ENCODE results near the gene ZNF768.

The ZNF768 gene

GRCh38 chr16:30565526-30565925 is 39.2 kb upstream of the ZNF768 start:
- Histone ChIP-seq H3K4me1 (ENCODE audit: control insufficient read depth, insufficient read depth, low read length) (peaks cover 6% of the 10 kb centered on the region), H3K27me3 (ENCODE audit: control insufficient read depth, insufficient read depth, low read length) (no peaks in the 10 kb centered on the region), H3K9me3 (ENCODE audit: control insufficient read depth, low read length) (no peaks in the 10 kb centered on the region), H3K9ac (ENCODE audit: low read length) (no peak overlapping the region), H3K4me3 (ENCODE audit: low read length) (no peak overlapping the region), H3K36me3 (ENCODE audit: control insufficient read depth, insufficient read depth, low read length) (no peaks in the 10 kb centered on the region)

GRCh38 chr16:30562021-30562420 is 35.7 kb upstream of the ZNF768 start:
- Histone ChIP-seq H3K36me3 (ENCODE audit: control insufficient read depth, insufficient read depth, low read length) (no peaks in the 10 kb centered on the region), H3K9ac (ENCODE audit: low read length) (no peak overlapping the region), H3K27me3 (ENCODE audit: control insufficient read depth, insufficient read depth, low read length) (no peaks in the 10 kb centered on the region), H3K4me1 (ENCODE audit: control insufficient read depth, insufficient read depth, low read length) (peaks cover 17% of the 10 kb centered on the region), H3K9me3 (ENCODE audit: control insufficient read depth, low read length) (no peaks in the 10 kb centered on the region), H3K4me3 (ENCODE audit: low read length) (no peak overlapping the region)

DNA sequence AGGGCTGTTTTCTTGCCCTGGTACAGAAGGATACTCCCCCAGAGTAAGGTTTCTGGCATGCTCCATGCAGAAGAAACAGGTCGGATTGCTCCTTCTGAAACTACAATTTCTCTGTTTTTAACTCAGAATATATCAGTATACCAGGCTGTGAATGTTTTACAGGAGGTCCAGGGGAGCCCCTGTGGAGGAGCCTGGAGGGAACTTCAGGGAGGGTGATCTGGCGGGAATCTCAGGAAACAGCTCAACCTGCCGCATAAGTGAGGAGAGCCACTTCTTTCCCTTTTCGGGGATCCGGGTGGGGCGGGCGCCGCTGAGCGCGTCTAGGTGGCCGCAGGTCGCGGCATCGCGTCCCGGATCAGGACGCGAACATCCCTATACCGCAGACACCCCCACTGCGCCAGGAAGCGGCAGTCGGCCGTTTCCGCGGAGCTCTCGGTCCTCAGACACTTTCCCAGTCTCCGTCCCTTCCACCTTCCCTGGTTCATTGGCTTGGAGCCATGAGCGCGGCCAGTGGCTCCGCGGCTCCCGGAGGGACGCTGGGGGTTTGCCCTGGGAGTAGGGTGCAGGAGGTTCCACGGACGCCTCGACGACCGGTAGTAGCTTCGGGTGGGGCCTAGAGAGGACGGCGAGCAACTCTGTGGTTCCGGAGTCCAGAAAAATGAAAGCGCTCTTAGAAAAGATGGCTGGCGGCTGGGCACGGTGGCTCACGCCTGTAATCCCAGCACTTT is 34.9 kb upstream of the ZNF768 start:
- H3K4me1 ChIP-seq (ENCODE audit: control insufficient read depth, insufficient read depth, low read length), result peaks cover 22% of the 10 kb centered on the region
- H3K27me3 ChIP-seq (ENCODE audit: control insufficient read depth, insufficient read depth, low read length), result no peaks in the 10 kb centered on the region
- peak overlapping the region; percentile 19 for H3K4me3 ChIP-seq (ENCODE audit: low read length)
- H3K9ac ChIP-seq (ENCODE audit: low read length), result peak overlapping the region; percentile 69
- H3K36me3 ChIP-seq (ENCODE audit: control insufficient read depth, insufficient read depth, low read length), result no peaks in the 10 kb centered on the region
- H3K9me3 ChIP-seq (ENCODE audit: control insufficient read depth, low read length), result no peaks in the 10 kb centered on the region

DNA sequence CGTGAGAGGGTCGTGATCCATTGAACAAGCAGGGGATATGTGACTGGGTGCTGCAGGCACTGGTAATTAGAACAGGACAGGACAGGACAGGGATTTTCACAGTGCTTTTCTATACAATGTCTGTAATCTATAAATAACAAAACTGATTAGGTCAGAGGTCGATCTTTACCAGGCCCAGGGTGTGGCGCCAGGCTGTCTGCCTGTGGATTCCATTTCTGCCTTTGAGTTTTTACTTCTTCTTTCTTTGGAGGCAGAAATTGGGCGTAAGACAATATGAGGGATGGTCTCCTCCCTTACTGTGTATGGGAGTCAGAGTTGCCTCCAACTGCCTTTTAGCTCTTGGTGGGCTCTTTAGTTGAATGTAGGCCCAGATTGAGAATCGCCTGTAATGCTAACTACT is 33.3 kb upstream of the ZNF768 start:
- Histone ChIP-seq H3K4me1 (ENCODE audit: control insufficient read depth, insufficient read depth, low read length) (peaks cover 33% of the 10 kb centered on the region), H3K27me3 (ENCODE audit: control insufficient read depth, insufficient read depth, low read length) (no peaks in the 10 kb centered on the region), H3K9ac (ENCODE audit: low read length) (peak overlapping the region; percentile 37), H3K36me3 (ENCODE audit: control insufficient read depth, insufficient read depth, low read length) (no peaks in the 10 kb centered on the region), H3K4me3 (ENCODE audit: low read length) (no peak overlapping the region), H3K9me3 (ENCODE audit: control insufficient read depth, low read length) (no peaks in the 10 kb centered on the region)

GRCh38 chr16:30558789-30559377 is 32.5 kb upstream of the ZNF768 start:
- Histone ChIP-seq H3K9me3 (ENCODE audit: control insufficient read depth, low read length) (no peaks in the 10 kb centered on the region), H3K4me1 (ENCODE audit: control insufficient read depth, insufficient read depth, low read length) (peaks cover 39% of the 10 kb centered on the region), H3K9ac (ENCODE audit: low read length) (no peak overlapping the region), H3K36me3 (ENCODE audit: control insufficient read depth, insufficient read depth, low read length) (peaks cover 3% of the 10 kb centered on the region), H3K27me3 (ENCODE audit: control insufficient read depth, insufficient read depth, low read length) (no peaks in the 10 kb centered on the region), H3K4me3 (ENCODE audit: low read length) (no peak overlapping the region)

DNA sequence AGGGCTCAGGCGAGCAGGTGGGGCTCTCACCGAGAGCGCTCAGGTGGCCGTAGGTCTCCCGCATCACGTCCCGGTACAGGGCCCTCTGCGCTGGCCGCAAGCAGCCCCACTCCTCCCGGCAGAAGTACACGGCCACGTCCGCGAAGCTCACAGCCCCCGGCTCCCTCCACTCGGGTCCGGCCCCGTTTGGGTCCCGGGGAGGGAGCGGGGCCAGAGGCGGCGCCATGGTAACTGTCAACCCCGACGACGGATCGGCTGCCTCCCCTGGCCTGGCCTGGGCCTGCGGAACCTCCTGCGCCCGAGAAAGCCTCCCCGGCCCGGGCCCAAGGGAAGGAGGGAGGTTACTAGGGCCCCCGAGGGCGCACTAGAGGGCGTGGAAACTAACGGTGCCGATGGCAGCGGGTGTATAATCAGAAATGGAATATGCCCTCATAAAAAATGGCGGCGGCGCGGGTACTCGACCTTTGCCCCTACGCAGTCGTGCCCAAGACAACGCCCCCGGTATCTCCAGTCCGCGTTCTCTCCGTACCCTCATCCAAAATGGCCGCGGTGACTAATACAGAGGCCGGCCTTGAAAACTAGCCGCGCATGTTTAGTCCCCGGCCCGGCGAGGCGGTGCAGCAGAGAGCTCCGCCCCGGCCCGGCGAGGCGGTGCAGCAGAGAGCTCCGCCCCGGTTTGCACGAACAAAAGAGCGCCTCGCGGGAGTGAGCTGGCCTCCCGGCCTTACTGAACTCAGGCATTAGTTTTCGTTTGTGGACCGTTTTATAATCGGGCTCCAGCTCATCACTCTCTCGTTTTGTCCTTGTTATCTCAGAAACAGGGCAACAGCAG is 31.8 kb upstream of the ZNF768 start, which contains the start of gene ZNF764:
TSS of gene ZNF764 (minus strand) at position 418 of the 832 bp plus-strand sequence. CDS start at position 226, 192 bp downstream.
- Histone ChIP-seq H3K9me3 (ENCODE audit: control insufficient read depth, low read length) (no peaks in the 10 kb centered on the region), H3K36me3 (ENCODE audit: control insufficient read depth, insufficient read depth, low read length) (peaks cover 7% of the 10 kb centered on the region), H3K4me1 (ENCODE audit: control insufficient read depth, insufficient read depth, low read length) (peaks cover 45% of the 10 kb centered on the region), H3K27me3 (ENCODE audit: control insufficient read depth, insufficient read depth, low read length) (no peaks in the 10 kb centered on the region), H3K4me3 (ENCODE audit: low read length) (peak within 1 kb of the TSS; percentile 56), H3K9ac (ENCODE audit: low read length) (peak within 1 kb of the TSS; percentile 94)

DNA sequence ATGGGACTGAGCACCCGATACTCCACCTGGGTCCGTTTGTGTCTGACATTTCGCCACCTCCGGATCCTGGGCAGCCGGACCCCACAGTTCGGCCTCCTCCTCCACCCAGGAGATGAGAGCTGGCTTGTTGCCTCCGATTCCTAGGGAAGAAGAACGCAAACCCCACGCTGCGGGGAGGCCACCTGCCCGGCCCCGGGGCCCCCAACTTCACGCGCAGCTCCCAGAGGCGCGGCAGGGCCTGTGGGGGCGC is 31.3 kb upstream of the ZNF768 start:
- Histone ChIP-seq H3K9ac (ENCODE audit: low read length) (peak overlapping the region; percentile 94), H3K36me3 (ENCODE audit: control insufficient read depth, insufficient read depth, low read length) (peaks cover 8% of the 10 kb centered on the region), H3K27me3 (ENCODE audit: control insufficient read depth, insufficient read depth, low read length) (no peaks in the 10 kb centered on the region), H3K4me1 (ENCODE audit: control insufficient read depth, insufficient read depth, low read length) (peaks cover 47% of the 10 kb centered on the region), H3K9me3 (ENCODE audit: control insufficient read depth, low read length) (no peaks in the 10 kb centered on the region), H3K4me3 (ENCODE audit: low read length) (peak overlapping the region; percentile 56)

- no peak overlapping the region for H3K4me3 ChIP-seq (ENCODE audit: low read length)
- H3K27me3 ChIP-seq (ENCODE audit: control insufficient read depth, insufficient read depth, low read length), result no peaks in the 10 kb centered on the region
- H3K9ac ChIP-seq (ENCODE audit: low read length), result peak overlapping the region; percentile 22
- H3K36me3 ChIP-seq (ENCODE audit: control insufficient read depth, insufficient read depth, low read length), result peaks cover 8% of the 10 kb centered on the region
- no peaks in the 10 kb centered on the region for H3K9me3 ChIP-seq (ENCODE audit: control insufficient read depth, low read length)
- peaks cover 47% of the 10 kb centered on the region for H3K4me1 ChIP-seq (ENCODE audit: control insufficient read depth, insufficient read depth, low read length)
Observed at GRCh38 chr16:30556125-30556473, 29.7 kb upstream of the ZNF768 start.

GRCh38 chr16:30555315-30556124 is 29.2 kb upstream of the ZNF768 start:
- Histone ChIP-seq H3K9me3 (ENCODE audit: control insufficient read depth, low read length) (no peaks in the 10 kb centered on the region), H3K4me3 (ENCODE audit: low read length) (no peak overlapping the region), H3K36me3 (ENCODE audit: control insufficient read depth, insufficient read depth, low read length) (peaks cover 8% of the 10 kb centered on the region), H3K4me1 (ENCODE audit: control insufficient read depth, insufficient read depth, low read length) (peaks cover 47% of the 10 kb centered on the region), H3K9ac (ENCODE audit: low read length) (no peak overlapping the region), H3K27me3 (ENCODE audit: control insufficient read depth, insufficient read depth, low read length) (no peaks in the 10 kb centered on the region)

- peaks cover 8% of the 10 kb centered on the region for H3K36me3 ChIP-seq (ENCODE audit: control insufficient read depth, insufficient read depth, low read length)
- no peak overlapping the region for H3K9ac ChIP-seq (ENCODE audit: low read length)
- H3K4me3 ChIP-seq (ENCODE audit: low read length), result no peak overlapping the region
- H3K9me3 ChIP-seq (ENCODE audit: control insufficient read depth, low read length), result no peaks in the 10 kb centered on the region
- H3K27me3 ChIP-seq (ENCODE audit: control insufficient read depth, insufficient read depth, low read length), result no peaks in the 10 kb centered on the region
- H3K4me1 ChIP-seq (ENCODE audit: control insufficient read depth, insufficient read depth, low read length), result peaks cover 45% of the 10 kb centered on the region
Observed at GRCh38 chr16:30554557-30555314, 28.4 kb upstream of the ZNF768 start.

DNA sequence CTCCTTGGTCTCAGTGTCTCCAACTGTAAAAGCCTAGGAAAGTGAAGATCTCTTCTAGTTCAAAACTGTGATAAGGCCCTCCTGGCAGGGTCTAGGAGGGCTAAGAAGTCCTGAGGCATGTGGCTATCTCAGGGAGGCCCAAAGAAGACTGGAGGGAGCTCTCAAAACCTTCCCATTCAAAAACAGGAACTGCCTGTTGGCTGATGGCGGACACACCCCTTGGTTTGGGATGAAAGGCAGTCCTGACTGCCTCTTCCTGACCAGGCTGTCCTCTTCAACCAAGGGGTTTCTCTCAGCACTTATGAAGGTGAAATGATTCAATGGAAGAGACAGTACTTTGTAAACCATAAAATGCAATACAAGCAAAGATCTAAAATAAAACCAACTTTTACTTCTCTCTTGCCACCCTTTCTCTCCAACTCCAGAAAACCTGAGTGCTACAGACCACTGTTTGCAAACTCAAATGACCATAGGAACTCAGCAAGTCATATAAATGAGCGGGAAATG is 27.1 kb upstream of the ZNF768 start:
- H3K4me1 ChIP-seq (ENCODE audit: control insufficient read depth, insufficient read depth, low read length), result peaks cover 41% of the 10 kb centered on the region
- H3K27me3 ChIP-seq (ENCODE audit: control insufficient read depth, insufficient read depth, low read length), result no peaks in the 10 kb centered on the region
- no peak overlapping the region for H3K9ac ChIP-seq (ENCODE audit: low read length)
- peaks cover 8% of the 10 kb centered on the region for H3K36me3 ChIP-seq (ENCODE audit: control insufficient read depth, insufficient read depth, low read length)
- H3K4me3 ChIP-seq (ENCODE audit: low read length), result no peak overlapping the region
- H3K9me3 ChIP-seq (ENCODE audit: control insufficient read depth, low read length), result no peaks in the 10 kb centered on the region

Data from mucosa of stomach (tissue), 1 donor.